ENCODE measurements around the gene CCDC12.

The CCDC12 gene

DNA sequence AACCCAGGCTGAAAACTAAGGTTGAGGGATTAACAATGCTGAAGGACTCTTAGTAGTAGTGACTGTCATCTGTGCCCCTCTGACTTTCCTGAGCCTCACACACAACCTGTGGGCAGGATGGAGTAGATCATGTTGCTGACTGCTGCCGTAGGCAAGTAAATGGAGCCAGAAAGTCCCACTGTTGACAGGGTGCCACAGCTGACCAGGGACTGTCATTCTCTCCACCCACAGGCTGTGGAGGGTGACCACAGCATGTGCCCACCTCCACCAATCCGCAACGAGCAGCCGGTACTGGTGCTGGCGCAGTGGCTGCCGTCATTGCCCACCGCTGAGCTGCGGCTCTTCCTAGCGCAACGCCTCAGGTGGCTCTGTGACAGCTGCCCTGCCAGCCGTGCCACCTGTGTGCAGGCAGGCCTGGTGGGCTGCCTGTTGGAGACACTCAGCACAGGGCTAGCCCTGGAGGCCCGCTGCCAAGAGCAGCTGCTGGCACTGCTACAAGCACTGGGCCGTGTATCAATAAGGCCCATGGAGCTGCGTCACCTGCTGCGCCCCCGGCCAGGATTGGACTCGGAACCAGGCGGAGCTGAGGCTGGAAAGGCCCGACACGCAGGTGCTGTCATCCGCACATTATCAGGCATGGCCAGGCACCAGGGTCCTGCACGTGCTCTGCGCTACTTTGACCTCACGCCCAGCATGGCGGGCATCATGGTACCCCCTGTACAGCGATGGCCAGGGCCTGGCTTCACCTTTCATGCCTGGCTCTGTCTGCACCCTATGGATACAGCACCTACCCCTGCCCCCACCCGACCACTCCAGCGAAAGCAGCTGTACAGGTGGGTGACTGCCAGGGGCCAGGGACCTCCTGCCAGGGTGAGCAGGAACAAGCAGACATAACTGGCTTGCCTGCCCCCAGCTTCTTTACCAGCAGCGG, 18.5 kb upstream of the CCDC12 start:
- no peak for DNase-seq

GRCh38 chr3:46993986-46994385, 17.4 kb upstream of the CCDC12 start:
- no peak for DNase-seq

- DNase-seq: no peak
These were observed 16.7 kb upstream of the CCDC12 start for GRCh38 chr3:46993292-46993691.

DNA sequence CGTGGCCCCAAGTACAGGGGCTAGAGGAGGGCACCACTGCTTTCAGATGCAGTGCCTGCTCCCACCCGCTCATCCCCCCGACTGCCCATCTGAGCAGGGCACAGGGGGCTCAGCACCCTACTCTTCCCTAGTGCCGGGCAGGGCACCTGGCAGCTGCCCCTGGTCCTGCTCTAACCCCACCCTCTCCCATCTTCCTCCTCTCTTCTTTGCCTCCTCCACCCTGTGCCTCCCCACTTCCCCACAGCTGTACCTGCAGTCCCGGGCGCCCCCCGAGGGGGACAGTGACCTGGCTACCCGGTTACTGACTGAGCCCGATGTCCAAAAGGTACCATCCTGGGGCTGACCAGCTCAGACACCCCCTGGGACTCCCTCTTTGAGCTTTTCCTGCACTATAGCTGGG, 15.7 kb upstream of the CCDC12 start:
- DNase-seq: no peak

DNA sequence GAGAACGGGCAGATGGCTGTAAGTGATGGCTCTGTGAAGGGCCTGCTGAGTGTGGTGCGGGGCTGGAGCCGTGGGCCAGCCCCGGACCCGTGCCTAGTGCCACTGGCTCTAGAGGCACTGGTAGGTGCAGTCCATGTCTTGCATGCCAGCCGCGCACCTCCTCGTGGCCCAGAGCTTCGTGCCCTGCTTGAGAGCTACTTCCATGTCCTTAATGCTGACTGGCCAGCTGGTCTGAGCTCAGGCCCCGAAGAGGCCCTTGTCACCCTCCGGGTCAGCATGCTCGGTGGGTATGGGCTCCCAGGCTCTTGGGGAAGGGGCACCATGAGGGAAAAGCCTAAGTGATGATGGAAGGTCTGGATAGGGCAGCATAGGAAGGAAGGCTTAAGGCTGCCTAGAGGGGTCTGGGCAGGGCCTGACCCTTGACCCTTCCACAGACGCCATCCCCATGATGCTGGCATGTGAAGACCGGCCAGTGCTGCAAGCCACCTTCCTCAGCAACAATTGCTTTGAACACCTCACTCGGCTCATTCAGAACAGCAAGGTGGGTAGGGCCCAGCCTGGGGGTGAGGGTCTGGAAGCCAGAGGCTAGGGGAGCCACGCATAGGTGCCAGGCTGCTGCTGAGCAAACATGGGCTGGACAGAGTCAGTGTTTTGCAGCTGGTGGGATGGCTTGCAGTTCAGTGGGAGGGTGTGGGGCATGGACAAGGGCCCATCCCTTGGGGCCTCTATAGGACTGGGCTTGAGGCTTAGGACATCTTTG, 15.0 kb upstream of the CCDC12 start:
- no peak for DNase-seq

- no peak for DNase-seq
These were observed 14.2 kb upstream of the CCDC12 start for GRCh38 chr3:46990573-46991374.

DNA sequence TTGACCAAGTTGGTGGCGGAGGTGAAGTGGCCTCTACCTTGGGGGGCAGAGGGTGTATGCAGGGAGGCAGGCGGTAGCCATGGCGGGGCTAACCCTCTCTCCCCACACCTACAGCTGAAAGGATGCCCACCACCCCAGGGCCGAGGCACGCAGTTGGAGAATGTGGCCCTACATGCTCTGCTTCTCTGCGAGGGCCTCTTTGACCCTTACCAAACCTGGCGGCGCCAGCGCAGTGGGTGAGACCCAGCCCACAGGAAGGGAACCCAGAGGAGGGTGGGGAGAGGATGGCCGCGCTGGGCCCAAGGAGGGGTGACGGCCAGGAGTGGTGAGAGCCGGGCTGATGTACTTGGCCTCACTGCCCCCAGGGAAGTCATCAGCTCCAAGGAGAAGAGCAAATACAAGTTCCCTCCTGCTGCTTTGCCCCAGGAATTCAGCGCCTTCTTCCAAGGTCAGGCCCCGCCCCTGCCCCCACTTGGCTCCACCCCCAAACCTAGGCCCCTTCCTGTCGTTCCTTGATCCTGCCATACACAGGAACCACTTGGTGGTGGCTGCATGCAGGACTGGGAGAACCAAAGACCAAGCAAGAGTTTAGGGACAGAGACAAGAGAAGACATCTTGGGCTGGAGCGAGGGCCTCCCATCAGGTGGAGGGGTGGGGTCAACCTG, 12.7 kb upstream of the CCDC12 start:
- DNase-seq: no peak

DNA sequence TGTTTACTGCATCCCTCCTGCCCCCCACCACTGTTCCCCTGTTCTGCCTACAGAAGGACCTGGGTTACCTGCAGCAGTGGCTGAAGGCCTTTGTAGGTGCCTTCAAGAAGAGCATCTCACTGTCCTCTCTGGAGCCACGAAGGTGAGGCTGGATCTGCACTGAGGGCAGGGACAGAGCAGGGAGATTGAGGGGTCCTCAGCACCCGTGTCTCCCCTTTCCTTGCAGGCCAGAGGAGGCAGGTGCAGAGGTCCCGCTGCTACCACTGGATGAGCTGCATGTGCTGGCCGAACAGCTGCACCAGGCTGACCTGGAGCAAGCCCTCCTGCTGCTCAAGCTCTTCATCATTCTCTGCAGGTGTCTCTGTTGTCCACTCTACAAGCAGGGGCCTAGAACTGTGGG, 12.1 kb upstream of the CCDC12 start:
- no peak for DNase-seq

DNA sequence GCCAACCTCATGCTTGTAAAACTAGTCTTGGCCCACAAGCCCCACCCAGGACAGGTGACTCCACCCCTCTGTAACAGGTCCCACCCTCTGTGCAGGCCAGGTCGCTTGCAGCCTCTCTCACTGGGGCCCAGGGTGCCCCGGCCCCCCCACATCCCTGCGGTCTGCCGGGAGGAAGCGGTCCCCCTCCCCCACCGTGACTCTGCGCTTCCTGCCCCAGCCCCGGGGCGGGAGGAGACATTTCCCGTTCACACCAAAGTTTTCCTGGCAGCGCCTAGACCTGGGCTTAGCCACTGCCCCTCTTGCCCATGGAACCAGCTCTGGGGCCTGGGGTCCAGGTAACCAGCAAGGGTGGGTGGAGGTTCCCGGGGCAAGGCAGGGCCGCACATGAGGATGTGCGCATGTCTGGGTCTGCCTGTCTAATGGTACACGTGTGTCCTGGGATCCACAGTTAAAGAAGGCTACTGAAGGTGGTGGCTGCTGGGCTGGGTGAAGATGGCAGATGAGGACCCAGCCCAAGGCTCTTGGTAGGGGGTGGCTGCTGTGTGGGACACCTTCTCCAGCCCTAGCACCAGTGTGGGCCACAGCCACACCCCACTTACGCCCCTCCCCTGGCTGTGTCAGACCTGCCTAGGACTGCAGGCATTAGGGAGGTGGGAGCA, 11.3 kb upstream of the CCDC12 start:
- no peak for DNase-seq

- no peak for DNase-seq
These were observed 10.8 kb upstream of the CCDC12 start for GRCh38 chr3:46987319-46987742.

GRCh38 chr3:46986782-46987310, 10.3 kb upstream of the CCDC12 start:
- DNase-seq: no peak

DNA sequence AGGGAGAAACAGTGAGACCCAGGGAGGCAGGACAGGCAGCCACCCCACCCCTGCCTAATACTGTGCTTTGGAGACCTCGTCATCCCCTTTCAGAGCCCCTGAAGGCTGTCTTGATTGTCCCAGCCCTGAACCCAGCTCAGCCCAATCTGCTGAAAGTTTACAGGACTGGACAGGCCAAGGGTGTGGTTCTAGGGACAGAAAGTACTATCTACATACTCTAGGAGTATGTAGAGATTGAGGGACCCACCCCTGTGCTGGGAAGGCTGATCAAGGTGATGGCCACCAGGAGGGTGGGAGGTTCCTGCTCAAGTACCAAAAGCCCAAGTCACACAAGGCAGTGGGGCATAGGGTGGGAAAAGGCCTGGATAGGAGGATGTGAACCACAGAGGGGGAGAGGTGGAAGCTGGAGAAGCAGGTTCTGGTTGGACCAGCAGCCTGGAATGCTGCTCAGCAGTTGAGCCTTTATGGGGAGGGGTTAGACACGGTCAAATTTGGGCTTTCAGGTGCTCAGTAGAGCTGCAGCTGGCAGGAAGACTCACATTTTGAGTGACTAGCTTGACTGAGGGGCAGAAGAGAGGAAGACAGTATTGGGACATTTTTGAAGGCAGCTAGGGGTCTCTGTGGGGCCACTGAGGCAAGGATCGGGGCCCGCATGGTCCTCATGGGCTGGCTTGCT, 9.6 kb upstream of the CCDC12 start:
- no peak for DNase-seq

DNA sequence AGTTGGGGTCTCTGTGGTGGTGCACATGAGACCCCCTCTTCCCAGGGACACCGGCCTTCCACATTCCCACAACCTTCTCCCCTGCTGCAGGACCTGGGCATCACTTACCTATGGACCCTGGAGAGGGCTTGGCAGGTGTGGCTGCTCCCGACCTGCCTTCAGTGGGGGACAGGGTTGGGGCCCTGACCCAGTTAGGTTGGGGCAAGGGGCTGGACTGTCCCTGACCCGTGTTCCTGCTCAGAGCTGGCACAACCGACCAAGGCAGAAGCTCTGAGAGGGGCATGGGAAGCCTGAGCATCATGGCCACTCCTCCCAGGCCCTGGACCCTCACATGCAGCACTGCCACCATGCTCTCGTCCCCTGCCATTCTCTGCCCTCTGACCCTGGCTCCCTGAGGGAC, 9.0 kb upstream of the CCDC12 start:
- no peak for DNase-seq

DNA sequence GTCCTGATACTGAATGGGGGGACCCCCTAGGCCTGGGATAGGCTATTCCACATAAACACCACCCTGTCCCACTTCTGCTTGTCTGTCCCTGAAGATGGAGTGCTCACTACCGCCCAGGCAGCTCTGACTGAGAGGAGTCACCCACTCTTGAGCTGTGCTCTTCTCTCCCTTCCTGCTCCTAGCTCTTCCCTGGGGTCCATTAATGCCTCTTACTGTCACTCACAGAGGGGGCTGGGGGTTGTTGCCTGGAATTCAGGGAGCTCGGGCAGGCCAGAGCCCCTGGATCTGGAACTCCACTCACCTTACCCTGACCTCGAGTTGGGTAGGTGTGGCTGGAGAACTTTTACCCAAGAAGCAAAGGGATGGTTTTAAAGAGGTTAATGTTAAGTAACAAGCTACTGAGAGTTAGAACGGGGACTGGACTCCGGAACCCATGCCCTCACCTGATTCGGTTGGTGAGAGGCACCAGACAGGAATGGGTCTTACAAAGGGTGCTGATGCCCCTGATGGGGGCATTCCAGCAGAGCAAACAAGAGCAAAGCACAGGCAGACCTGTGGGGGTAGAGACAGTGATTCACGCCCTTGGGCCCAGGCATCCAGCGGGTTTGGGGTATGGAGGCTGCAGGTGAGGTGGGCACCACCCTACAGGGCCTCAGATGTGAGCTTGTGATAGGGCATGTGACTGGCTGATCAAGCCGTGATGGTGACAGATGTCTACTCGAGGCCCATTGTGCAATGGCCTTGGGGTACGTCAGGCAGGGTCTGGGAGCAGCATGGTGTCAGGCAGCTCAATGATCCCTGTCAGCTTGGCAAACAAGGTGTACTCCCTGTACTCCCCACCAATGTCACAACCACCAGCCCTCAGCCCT, 8.3 kb upstream of the CCDC12 start:
- DNase-seq: no peak

GRCh38 chr3:46982546-46982945, 6.0 kb upstream of the CCDC12 start:
- no peak for DNase-seq

DNA sequence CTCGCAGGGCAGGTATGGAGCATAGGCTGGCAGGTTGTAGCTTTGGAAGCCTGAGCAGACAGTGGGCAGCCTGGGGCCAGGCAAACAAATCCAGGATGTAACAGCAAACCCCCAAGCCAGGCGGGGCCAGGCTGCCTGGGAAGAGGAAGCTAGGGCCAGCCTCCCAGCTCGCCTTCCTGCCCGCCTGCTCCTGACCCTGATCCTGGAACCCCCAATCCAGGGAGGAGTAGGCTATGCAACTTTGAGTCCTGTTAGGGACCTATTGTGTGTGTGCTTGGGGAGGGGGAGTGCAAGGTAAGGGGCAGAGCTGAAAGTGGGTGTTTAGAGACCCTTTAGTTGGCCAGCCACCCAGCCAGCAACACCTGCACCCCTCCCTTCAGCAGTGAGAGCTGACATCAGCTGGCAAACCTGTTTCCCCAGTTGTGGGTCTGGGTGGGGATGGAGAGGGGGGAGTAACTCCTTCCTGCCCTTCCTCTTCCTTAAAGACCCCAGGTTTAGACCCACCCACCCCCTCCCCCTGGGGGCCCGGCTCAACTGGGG, 5.5 kb upstream of the CCDC12 start:
- DNase-seq: no peak

DNA sequence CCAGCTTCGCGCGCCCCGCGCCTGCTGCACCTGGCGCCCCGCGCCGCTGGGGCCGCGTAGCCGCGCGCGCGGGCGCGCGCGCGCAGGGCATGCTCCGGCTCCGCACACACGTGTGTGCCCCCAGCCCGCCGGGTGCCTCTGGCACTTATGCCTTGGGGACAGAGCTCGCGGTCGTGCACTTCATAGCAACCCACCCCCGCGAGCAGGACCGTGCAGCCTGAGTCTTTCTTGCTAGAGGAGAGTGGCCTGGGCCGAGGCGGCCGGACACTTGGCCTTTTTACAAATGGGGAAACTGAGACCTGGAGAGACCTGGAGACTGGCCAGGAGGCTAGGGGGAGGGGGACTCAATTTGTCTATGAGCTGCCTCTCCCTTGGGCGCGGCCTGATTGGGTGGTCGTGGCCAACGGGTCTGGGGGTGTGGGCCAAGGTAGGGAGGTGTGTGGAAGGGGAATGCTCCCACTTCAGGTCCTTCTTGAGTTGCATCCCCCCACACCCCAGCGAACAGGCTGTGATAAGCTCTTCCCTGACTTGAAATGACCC, 3.5 kb upstream of the CCDC12 start:
- DNase-seq: no peak

DNA sequence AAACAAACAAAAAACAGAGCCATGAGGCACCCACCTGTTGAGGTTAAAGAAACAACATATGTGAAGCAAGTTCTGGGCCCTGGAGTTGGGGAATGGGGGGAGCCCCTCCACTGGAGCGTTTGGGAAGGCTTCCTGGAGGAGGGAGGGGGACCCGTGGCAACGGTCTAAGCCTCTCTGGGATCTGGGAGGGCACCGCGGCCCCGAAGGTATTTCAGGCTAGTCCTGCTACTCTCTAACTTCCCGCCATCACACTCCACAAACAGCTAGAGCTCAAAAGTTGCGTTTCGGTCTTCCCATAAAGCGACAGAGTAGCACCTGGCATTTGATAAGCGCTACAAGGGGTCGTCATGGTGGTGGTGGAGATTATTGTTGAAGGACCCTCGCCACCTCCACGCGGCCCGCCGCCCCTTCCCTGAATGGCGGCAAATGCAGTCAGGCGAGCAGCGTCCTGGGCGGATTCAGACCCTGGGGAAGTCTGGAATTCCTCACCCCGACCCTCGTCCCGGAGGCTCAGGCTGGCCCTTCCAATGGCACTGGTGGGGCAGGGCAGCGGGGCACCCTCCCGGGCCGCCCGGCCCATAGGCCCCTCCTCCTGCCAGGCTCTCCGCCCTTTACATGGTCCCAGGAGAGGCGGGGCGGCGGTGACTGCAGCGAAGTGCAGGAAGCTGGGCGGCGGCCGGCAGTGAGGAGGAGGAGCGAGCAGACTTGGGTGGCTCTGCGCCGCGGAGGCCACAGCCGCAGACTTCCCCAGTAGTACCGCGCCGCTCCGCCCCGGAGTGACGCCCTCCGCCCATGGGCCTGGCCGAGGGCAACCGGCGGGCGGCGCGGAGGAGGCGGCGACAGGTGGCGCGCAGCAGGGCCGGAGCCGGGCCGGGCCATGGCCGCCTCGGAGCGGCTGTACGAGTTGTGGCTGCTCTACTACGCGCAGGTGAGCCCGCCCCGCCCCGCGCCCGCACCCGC, 2.7 kb upstream of the CCDC12 start, which contains the start of gene NBEAL2:
Gene NBEAL2, plus strand, starts transcription at position 682 of the 960 bp plus-strand sequence. Its CDS starts 196 bp downstream, at position 878.
- peak; percentile 29 for DNase-seq
